Activated CD4-positive, alpha-beta T cell treated with anti-CD3 and anti-CD28 coated beads, Interleukin-2, amount 10 ng/mL, durations not matched to agents 7 days and 5 days (primary cell): ENCODE measurements around the gene MOB3B. TPM values are rescaled to one million over a fixed set of nuclear protein-coding genes. Genes with fewer than 3 reads are reported as not detected.

Experiments used
- CTCF ChIA-PET: fragments of 350-600 bp; sonication (Branson Sonifier 250); formaldehyde crosslinking; loops from one replicate; lab custom pipeline; 2021; ENCODE audit warnings: antibody characterized with exemption; lab: Charles Lee
- POLR2A ChIA-PET: fragments of 350-600 bp; sonication (Branson Sonifier 250); formaldehyde crosslinking; loops from one replicate; lab custom pipeline; 2021; ENCODE audit warnings: antibody characterized with exemption; lab: Charles Lee
- DNase-seq: peaks from one replicate; pipeline ENCODE4 v3.0.0-alpha.2; 2020
- H3K27ac Mint-ChIP-seq: one replicate; pipeline ENCODE4 v1.8.0; 2021; ENCODE audit warnings: mild to moderate bottlenecking, moderate library complexity, mixed read lengths
- H3K27me3 Mint-ChIP-seq: one replicate; pipeline ENCODE4 v1.8.0; 2021; ENCODE audit warnings: mixed read lengths
- H3K36me3 Mint-ChIP-seq: one replicate; pipeline ENCODE4 v1.8.0; 2021; ENCODE audit warnings: low read depth, mixed read lengths
- H3K4me1 Mint-ChIP-seq: one replicate; pipeline ENCODE4 v1.8.0; 2021; ENCODE audit warnings: mixed read lengths
- H3K4me3 Mint-ChIP-seq: one replicate; pipeline ENCODE4 v1.8.0; 2021; ENCODE audit warnings: mild to moderate bottlenecking, moderate library complexity, mixed read lengths
- H3K9me3 Mint-ChIP-seq: one replicate; pipeline ENCODE4 v1.8.0; 2021; ENCODE audit warnings: mixed read lengths
- total RNA-seq, 2 experiments: library from RNA; stranded (reverse); gene quantifications; one replicate each; pipeline ENCODE4 v1.2.3, GENCODE V29; 2021

Gene MOB3B
- total RNA-seq, 2 experiments from 2014 or later = 0.62 to 0.71 TPM

- H3K4me1 Mint-ChIP-seq = peaks cover 7% of the 10 kb centered on the region
- H3K9me3 Mint-ChIP-seq = no peaks in the 10 kb centered on the region
- DNase-seq = no peak
- no peak overlapping the region for H3K4me3 Mint-ChIP-seq
- no peaks in the 10 kb centered on the region for H3K27me3 Mint-ChIP-seq
- ChIA-PET CTCF (no interaction called here), POLR2A (no interaction called here)
- H3K27ac Mint-ChIP-seq = no peak overlapping the region
- no peaks in the 10 kb centered on the region for H3K36me3 Mint-ChIP-seq
Measured at GRCh38 chr9:27538647-27539046, 9.0 kb upstream of the MOB3B start.

GRCh38 chr9:27537756-27538155 lies 8.1 kb upstream of the MOB3B start:
- Mint-ChIP-seq H3K9me3 (no peaks in the 10 kb centered on the region), H3K27me3 (no peaks in the 10 kb centered on the region), H3K36me3 (no peaks in the 10 kb centered on the region), H3K4me1 (peaks cover 7% of the 10 kb centered on the region), H3K4me3 (no peak overlapping the region), H3K27ac (no peak overlapping the region)
- no peak for DNase-seq
- CTCF ChIA-PET = interaction anchor here (0.6 kb wide), 2 partner anchors 19 to 278 kb away, joined by 3 read pairs; no protein-coding TSS in a partner anchor
- POLR2A ChIA-PET = no interaction called here

- ChIA-PET CTCF (interaction anchor here (0.6 kb wide), 2 partner anchors 11 to 277 kb away, joined by 3 read pairs; no protein-coding TSS in a partner anchor), POLR2A (no interaction called here)
- no peak overlapping the region for H3K27ac Mint-ChIP-seq
- DNase-seq = no peak
- no peaks in the 10 kb centered on the region for H3K9me3 Mint-ChIP-seq
- H3K4me1 Mint-ChIP-seq = peaks cover 7% of the 10 kb centered on the region
- no peak overlapping the region for H3K4me3 Mint-ChIP-seq
- no peaks in the 10 kb centered on the region for H3K36me3 Mint-ChIP-seq
- no peaks in the 10 kb centered on the region for H3K27me3 Mint-ChIP-seq
Measured at GRCh38 chr9:27537027-27537435, 7.4 kb upstream of the MOB3B start.

GRCh38 chr9:27536168-27536567 lies 6.6 kb upstream of the MOB3B start:
- H3K4me1 Mint-ChIP-seq = peaks cover 7% of the 10 kb centered on the region
- H3K27ac Mint-ChIP-seq = no peak overlapping the region
- H3K36me3 Mint-ChIP-seq = no peaks in the 10 kb centered on the region
- CTCF ChIA-PET = interaction anchor here (1.1 kb wide), 1 partner anchor 13 kb away, joined by 4 read pairs; the partner anchor contains the start of gene IFNK
- no peaks in the 10 kb centered on the region for H3K9me3 Mint-ChIP-seq
- DNase-seq = no peak
- no peaks in the 10 kb centered on the region for H3K27me3 Mint-ChIP-seq
- H3K4me3 Mint-ChIP-seq = no peak overlapping the region
- POLR2A ChIA-PET = no interaction called here

- Mint-ChIP-seq H3K27ac (no peak overlapping the region), H3K4me3 (no peak overlapping the region), H3K4me1 (peaks cover 7% of the 10 kb centered on the region), H3K36me3 (no peaks in the 10 kb centered on the region), H3K9me3 (no peaks in the 10 kb centered on the region), H3K27me3 (no peaks in the 10 kb centered on the region)
- CTCF ChIA-PET = interaction anchor here (1.1 kb wide), 1 partner anchor 12 kb away, joined by 4 read pairs; the partner anchor contains the start of gene IFNK
- POLR2A ChIA-PET = no interaction called here
- no peak for DNase-seq
Measured at GRCh38 chr9:27535701-27536118, 6.1 kb upstream of the MOB3B start.

- POLR2A ChIA-PET = no interaction called here
Measured at GRCh38 chr9:27534658-27535209, 5.1 kb upstream of the MOB3B start.

GRCh38 chr9:27534131-27534530 lies 4.5 kb upstream of the MOB3B start:
- Mint-ChIP-seq H3K4me3 (no peak overlapping the region), H3K27me3 (no peaks in the 10 kb centered on the region), H3K4me1 (peaks cover 7% of the 10 kb centered on the region), H3K36me3 (no peaks in the 10 kb centered on the region), H3K9me3 (no peaks in the 10 kb centered on the region), H3K27ac (no peak overlapping the region)
- DNase-seq = no peak
- CTCF ChIA-PET = no interaction called here
- POLR2A ChIA-PET = no interaction called here

More at GRCh38 chr9:27534658-27535209, 5.1 kb upstream of the MOB3B start:
- CTCF ChIA-PET = no interaction called here
- no peaks in the 10 kb centered on the region for H3K9me3 Mint-ChIP-seq
- H3K27ac Mint-ChIP-seq = no peak overlapping the region
- H3K36me3 Mint-ChIP-seq = no peaks in the 10 kb centered on the region
- no peaks in the 10 kb centered on the region for H3K27me3 Mint-ChIP-seq
- no peak for DNase-seq
- H3K4me3 Mint-ChIP-seq = no peak overlapping the region
- peaks cover 7% of the 10 kb centered on the region for H3K4me1 Mint-ChIP-seq

GRCh38 chr9:27533311-27533710 lies 3.7 kb upstream of the MOB3B start:
- H3K36me3 Mint-ChIP-seq = no peaks in the 10 kb centered on the region
- POLR2A ChIA-PET = no interaction called here
- DNase-seq = no peak
- H3K9me3 Mint-ChIP-seq = no peaks in the 10 kb centered on the region
- H3K27ac Mint-ChIP-seq = no peak overlapping the region
- H3K4me1 Mint-ChIP-seq = peaks cover 11% of the 10 kb centered on the region
- H3K4me3 Mint-ChIP-seq = no peak overlapping the region
- CTCF ChIA-PET = no interaction called here
- peaks cover 2% of the 10 kb centered on the region for H3K27me3 Mint-ChIP-seq

GRCh38 chr9:27532046-27532445 lies 2.4 kb upstream of the MOB3B start:
- CTCF ChIA-PET = interaction anchor here (1.3 kb wide), 1 partner anchor 9 kb away, joined by 3 read pairs; no protein-coding TSS in a partner anchor
- POLR2A ChIA-PET = no interaction called here
- DNase-seq = no peak
- no peak overlapping the region for H3K4me3 Mint-ChIP-seq
- H3K9me3 Mint-ChIP-seq = no peaks in the 10 kb centered on the region
- no peak overlapping the region for H3K27ac Mint-ChIP-seq
- H3K4me1 Mint-ChIP-seq = peaks cover 19% of the 10 kb centered on the region
- no peaks in the 10 kb centered on the region for H3K36me3 Mint-ChIP-seq
- peaks cover 14% of the 10 kb centered on the region for H3K27me3 Mint-ChIP-seq

- POLR2A ChIA-PET = no interaction called here
Measured at GRCh38 chr9:27530915-27531755, 1.5 kb upstream of the MOB3B start.

GRCh38 chr9:27528886-27529315 lies 713 bp downstream of the MOB3B start:
- POLR2A ChIA-PET = no interaction called here
- peak; percentile 27 for DNase-seq

More at GRCh38 chr9:27530915-27531755, 1.5 kb upstream of the MOB3B start:
- no peaks in the 10 kb centered on the region for H3K36me3 Mint-ChIP-seq
- peaks cover 19% of the 10 kb centered on the region for H3K4me1 Mint-ChIP-seq
- CTCF ChIA-PET = interaction anchor here (1.0 to 1.1 kb wide), 2 partner anchors 162 to 164 kb away, joined by 3 to 5 read pairs; no protein-coding TSS in a partner anchor
- DNase-seq = no peak
- peaks cover 20% of the 10 kb centered on the region for H3K27me3 Mint-ChIP-seq
- H3K4me3 Mint-ChIP-seq = no peak overlapping the region
- no peak overlapping the region for H3K27ac Mint-ChIP-seq
- no peaks in the 10 kb centered on the region for H3K9me3 Mint-ChIP-seq

GRCh38 chr9:27528076-27528885 lies 1.3 kb downstream of the MOB3B start:
- peak overlapping the region; percentile 85 for H3K4me3 Mint-ChIP-seq
- CTCF ChIA-PET = no interaction called here
- no peaks in the 10 kb centered on the region for H3K36me3 Mint-ChIP-seq
- peak; percentile 62 for DNase-seq
- H3K9me3 Mint-ChIP-seq = no peaks in the 10 kb centered on the region
- peaks cover 12% of the 10 kb centered on the region for H3K4me1 Mint-ChIP-seq
- H3K27me3 Mint-ChIP-seq = peaks cover 24% of the 10 kb centered on the region
- POLR2A ChIA-PET = no interaction called here
- no peak overlapping the region for H3K27ac Mint-ChIP-seq

More at GRCh38 chr9:27528886-27529315, 713 bp downstream of the MOB3B start:
- no peaks in the 10 kb centered on the region for H3K36me3 Mint-ChIP-seq
- H3K27ac Mint-ChIP-seq = peak overlapping the region; percentile 77
- peaks cover 24% of the 10 kb centered on the region for H3K27me3 Mint-ChIP-seq
- peaks cover 12% of the 10 kb centered on the region for H3K4me1 Mint-ChIP-seq
- no peaks in the 10 kb centered on the region for H3K9me3 Mint-ChIP-seq
- CTCF ChIA-PET = interaction anchor here (1.0 to 1.6 kb wide), 5 partner anchors 31 to 200 kb away, joined by 3 to 5 read pairs (median 3); no protein-coding TSS in a partner anchor
- H3K4me3 Mint-ChIP-seq = peak overlapping the region; percentile 85
